Measurements from ENCODE around the gene NBEA.

- no peak for TF ChIP-seq CEBPB (IDR thresholded peaks at IDR 0.05)
- no peak for TF ChIP-seq FOXM1 (IDR thresholded peaks at IDR 0.05; ENCODE audit: borderline replicate concordance, low read depth)
- TF ChIP-seq REST (IDR thresholded peaks at IDR 0.05; ENCODE audit: low read depth) = no peak
- TF ChIP-seq MAX (IDR thresholded peaks at IDR 0.05) = no peak
- TF ChIP-seq EGR1 (IDR thresholded peaks at IDR 0.05) = no peak
- TF ChIP-seq RAD21 (IDR thresholded peaks at IDR 0.05; ENCODE audit: low read depth) = no peak
- TF ChIP-seq USF1 (IDR thresholded peaks at IDR 0.05) = no peak
- TF ChIP-seq TCF12 (IDR thresholded peaks at IDR 0.05; ENCODE audit: low read depth) = no peak
Measured at GRCh38 chr13:35573639-35574038, 631.6 kb downstream of the NBEA start.

Measured in Ishikawa (cell line).